K562 (cell line): ENCODE results near the gene VWA1. TPM values are rescaled to one million over a fixed set of nuclear protein-coding genes. Genes with fewer than 3 reads are reported as not detected.

Experiments
- ATAC-seq: fragments of 200-7000 bp; cut with Tn5 transposase; 3 replicates; pipeline ENCODE4 v1.9.1; 2020; ENCODE audit warnings: moderate library complexity
- BruUV-seq: library from RNA; stranded (reverse); fragments of 400-500 nt; replicated peaks from 2 replicates; lab custom pipeline; 2021; lab: Mats Ljungman, UMichigan
- CTCF ChIA-PET: fragments of 300-600 bp; formaldehyde crosslinking; extraction: SDS; loops from one replicate; lab custom pipeline; 2021; ENCODE audit warnings: low intra/inter-chr PET ratio; lab: Yijun Ruan, JAX
- POLR2A ChIA-PET: fragments of 300-600, 350-650 bp; sonication (Branson Sonifier 250); formaldehyde crosslinking; extraction: SDS; loops from one replicate; lab custom pipeline; 2021; ENCODE audit warnings: antibody characterized with exemption, inconsistent platforms; lab: Yijun Ruan, JAX
- DNase-seq, 4 experiments: peaks; one replicate each; pipeline versions ENCODE4 v3.0.0 to v3.0.0-alpha.2; 2011 to 2018; ENCODE audit warnings: low spot score in 3 of 4, mixed read lengths in 3 of 4; ENCODE audit errors: extremely low read depth in 1 of 4
- FAIRE-seq: peaks from 2 replicates; lab custom pipeline; 2011; peaks lifted over from hg19 to GRCh38; lab: Jason Lieb, UNC
- H2AFZ ChIP-seq: 2 replicates; pipeline ENCODE4 v1.6.0; 2011; ENCODE audit warnings: low read depth, low read length, control low read depth, inconsistent platforms
- H3K27ac ChIP-seq: fragments of 200-600 bp; 3 replicates; pipeline ENCODE4 v1.8.0; 2011; ENCODE audit warnings: low read depth, mild to moderate bottlenecking, control low read depth, inconsistent platforms, low read length, moderate library complexity, mixed read lengths; ENCODE audit errors: extremely low read depth
- H3K27me3 ChIP-seq, 2 experiments: fragments of 300-600 bp in 1 of 2; 2 replicates in 1 of 2; 3 replicates in 1 of 2; pipeline versions ENCODE4 v1.6.0 to v1.8.0; 2011; ENCODE audit warnings: inconsistent platforms in 2 of 2, low read length in 2 of 2, mild to moderate bottlenecking in 1 of 2, mixed read lengths in 1 of 2, moderate library complexity in 1 of 2; ENCODE audit not compliant: control insufficient read depth in 2 of 2, insufficient read depth in 2 of 2
- H3K36me3 ChIP-seq: fragments of 300-600 bp; 3 replicates; pipeline ENCODE4 v1.8.0; 2011; ENCODE audit warnings: mild to moderate bottlenecking, low read length, inconsistent platforms; ENCODE audit not compliant: control insufficient read depth, insufficient read depth
- H3K4me1 ChIP-seq, 2 experiments: fragments of 200-600 bp in 1 of 2; replicated peaks in 1 of 2; 2 replicates in 1 of 2; 3 replicates in 1 of 2; pipeline versions ENCODE4 v1.5.1 to v1.8.0; 2011; ENCODE audit warnings: inconsistent platforms in 2 of 2, low read length in 2 of 2, mild to moderate bottlenecking in 1 of 2, mixed read lengths in 1 of 2, moderate library complexity in 1 of 2; ENCODE audit not compliant: control insufficient read depth in 2 of 2, insufficient read depth in 2 of 2
- H3K4me2 ChIP-seq: 2 replicates; pipeline ENCODE4 v1.6.1; 2011; ENCODE audit warnings: low read length, control low read depth, inconsistent platforms, mixed read lengths; ENCODE audit not compliant: insufficient read depth
- H3K4me3 ChIP-seq: fragments of 200-600 bp; sonication (generic), shearing (Covaris generic); 2 replicates; pipeline ENCODE4 v1.5.1; 2016; ENCODE audit warnings: control low read depth, inconsistent platforms
- H3K79me2 ChIP-seq: fragments of 200-600 bp; 3 replicates; pipeline ENCODE4 v1.8.0; 2011; ENCODE audit warnings: low read length, inconsistent platforms; ENCODE audit not compliant: control insufficient read depth, insufficient read depth
- H3K9ac ChIP-seq, 2 experiments: 2 replicates each; pipeline versions ENCODE4 v1.6.0 to v1.6.1; 2011; ENCODE audit warnings: low read depth in 2 of 2, low read length in 2 of 2, control low read depth in 1 of 2, inconsistent platforms in 1 of 2, mild to moderate bottlenecking in 1 of 2, mixed read lengths in 1 of 2; ENCODE audit not compliant: insufficient read depth in 1 of 2
- H3K9me1 ChIP-seq: one replicate; pipeline ENCODE4 v1.6.0; 2011; ENCODE audit warnings: inconsistent platforms, mild to moderate bottlenecking, low read length, moderate library complexity; ENCODE audit not compliant: control insufficient read depth, insufficient read depth
- H3K9me3 ChIP-seq: replicated peaks from 2 replicates; pipeline ENCODE4 v1.5.1; 2011; ENCODE audit warnings: low read depth, low read length, inconsistent platforms; ENCODE audit not compliant: control insufficient read depth, insufficient read depth
- H4K20me1 ChIP-seq: replicated peaks from 2 replicates; pipeline ENCODE4 v1.6.1; 2011; ENCODE audit warnings: low read length, inconsistent platforms, mixed read lengths; ENCODE audit not compliant: control insufficient read depth, insufficient read depth
- ATF4 ChIP-seq: fragments of 450-650 bp; formaldehyde crosslinking; IDR thresholded peaks from 2 replicates; pipeline ENCODE4 v1.4.0; 2022; ENCODE audit warnings: mild to moderate bottlenecking, moderate library complexity
- CBX5 ChIP-seq: IDR thresholded peaks from 2 replicates; pipeline ENCODE4 v1.6.1; 2014; ENCODE audit warnings: low read depth, borderline replicate concordance
- CCAR2 ChIP-seq: fragments of 200-400 bp; formaldehyde crosslinking; IDR thresholded peaks from 2 replicates; pipeline ENCODE4 v1.6.1; 2017; ENCODE audit warnings: mild to moderate bottlenecking, low read depth, low read length
- NR3C1 ChIP-seq: sonication (generic); formaldehyde crosslinking; IDR thresholded peaks from 2 replicates; pipeline ENCODE4 v1.8.1; 2022; ENCODE audit warnings: missing genetic modification reagents
- PYGO2 ChIP-seq: fragments of 450-650 bp; IDR thresholded peaks from 2 replicates; pipeline ENCODE4 v1.6.1; 2016; ENCODE audit warnings: mild to moderate bottlenecking, missing genetic modification characterization, moderate library complexity, missing compliant biosample characterization
- RBM22 ChIP-seq: fragments of 200-400 bp; formaldehyde crosslinking; IDR thresholded peaks from 2 replicates; pipeline ENCODE4 v1.6.1; 2018; ENCODE audit warnings: low read length, low read depth; ENCODE audit not compliant: poor library complexity, severe bottlenecking
- TEAD4 ChIP-seq, 2 experiments: sonication (generic) in 1 of 2; formaldehyde crosslinking in 1 of 2; IDR thresholded peaks; 2 replicates each; pipeline versions ENCODE4 v1.6.1 to v1.8.0; 2012 to 2022; ENCODE audit warnings: borderline replicate concordance in 1 of 2, inconsistent platforms in 1 of 2, low read length in 1 of 2, mild to moderate bottlenecking in 1 of 2, missing genetic modification reagents in 1 of 2
- ZNF12 ChIP-seq: sonication (generic); formaldehyde crosslinking; IDR thresholded peaks from 2 replicates; pipeline ENCODE4 v1.4.0; 2020; ENCODE audit warnings: mild to moderate bottlenecking, missing genetic modification reagents
- ZNF778 ChIP-seq: fragments of 450-650 bp; formaldehyde crosslinking; IDR thresholded peaks from 2 replicates; pipeline ENCODE4 v1.4.0; 2020; ENCODE audit warnings: mild to moderate bottlenecking, moderate library complexity
- WGBS: fragments of 100-300 bp; shearing (Covaris generic); methylation state at CpG from one replicate; pipeline ENCODE4 v1.1.6; 2016; ENCODE audit warnings: low coverage, mixed read lengths; ENCODE audit not compliant: insufficient coverage; ENCODE audit errors: missing lambda C conversion rate; 5-methylcytosine and 5-hydroxymethylcytosine counted together
- in situ Hi-C: fragments of 300-500 bp; cut with MboI; formaldehyde crosslinking; loops from 4 replicates; pipeline ENCODE4 v1.15.0; 2018; ENCODE audit warnings: inconsistent platforms, mixed read lengths
- intact Hi-C: fragments of 100-400 bp; cut with micrococcal nuclease; formaldehyde crosslinking; loops from 2 replicates; pipeline ENCODE4 v1.14.2; 2022
- polyA plus RNA-seq, 8 experiments: library from polyadenylated mRNA; depleted of rRNA in 4 of 8; stranded (reverse) in 5 of 8; unstranded in 3 of 8; fragments of >200 nt; fragmentation: Nextera tagmentation in 2 of 8; fragmentation: Illumina TruSeq in 1 of 8; extraction: Ambion mirVana in 2 of 8; extraction: Trizol in 1 of 8; gene quantifications; 2 replicates each; pipeline versions ENCODE4 v1.2.1 to v1.2.3, GENCODE V29; 2011 to 2014; ENCODE audit warnings: inconsistent platforms in 1 of 8, missing spikeins in 1 of 8
- total RNA-seq, 7 experiments: library from RNA; depleted of rRNA in 6 of 7; stranded (reverse); fragments of >200 nt in 6 of 7; fragmentation: Illumina TruSeq in 2 of 7; extraction: Trizol in 2 of 7; gene quantifications; 2 replicates each; pipeline versions ENCODE4 v1.2.1 to v1.2.3, GENCODE V29; 2011 to 2021; ENCODE audit warnings: low replicate concordance in 1 of 7
- TF ChIP-seq, protein P1 (sequence below), 2 experiments: fragments of 450-650 bp; IDR thresholded peaks; 2 replicates each; pipeline ENCODE4 v1.6.1; 2016
- TF ChIP-seq, protein P2 (sequence below): fragments of 450-650 bp; IDR thresholded peaks from 2 replicates; pipeline ENCODE4 v1.6.1; 2016; ENCODE audit warnings: borderline replicate concordance

Gene VWA1
- total and polyA plus RNA-seq, 9 of the 15 experiments (the other 6 are each of a cell fraction or from before 2014, with no cell fraction given), result 0.01 to 6.4 (median 0.85) TPM

DNA sequence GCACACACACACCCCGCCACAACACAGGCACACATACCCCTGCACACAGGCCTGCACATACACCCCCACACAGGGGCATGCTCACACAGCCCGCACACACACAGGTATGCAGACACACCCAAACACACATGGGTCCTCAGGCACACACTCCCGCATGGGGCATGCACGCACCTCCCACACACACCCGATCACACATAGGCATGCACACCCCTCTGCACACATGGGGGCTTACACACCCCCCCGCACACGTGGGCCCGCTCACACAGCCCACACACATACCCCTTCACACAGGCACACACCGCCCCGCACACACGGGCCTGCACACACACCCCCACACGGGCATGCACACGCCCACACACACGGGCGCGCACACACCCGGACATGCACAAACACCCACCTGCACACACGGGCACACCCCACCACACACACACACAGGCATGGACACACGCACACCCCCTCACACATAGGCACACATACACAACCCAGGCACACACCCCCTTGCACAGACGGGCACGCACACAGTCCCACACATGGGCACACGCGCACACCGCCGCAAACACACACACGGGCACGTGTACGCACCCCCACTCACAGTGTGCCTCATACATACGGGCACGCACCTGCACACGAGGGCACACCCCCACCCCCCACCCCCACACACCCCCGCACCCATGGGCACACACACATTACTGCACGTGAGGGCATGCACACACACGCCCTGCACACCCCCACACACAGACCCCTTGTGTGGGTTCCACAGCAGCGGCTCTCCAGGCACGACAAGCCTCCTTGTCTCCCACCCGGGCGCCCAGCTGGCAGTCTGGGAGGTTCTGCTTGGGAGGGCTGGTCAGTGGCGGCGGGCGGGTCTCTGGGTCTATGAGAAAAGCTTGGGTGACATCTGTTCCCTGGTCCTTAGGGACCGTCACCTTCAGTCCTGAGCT is 44.3 kb downstream of the VWA1 start:
- no peak for ATAC-seq
- TF ChIP-seq ZNF778 (CRISPR knock-in tag), result no peak
- no peak for TF ChIP-seq ATF4 (CRISPR knock-in tag)
- no peak for TF ChIP-seq CBX5
- TF ChIP-seq, protein P1, sequence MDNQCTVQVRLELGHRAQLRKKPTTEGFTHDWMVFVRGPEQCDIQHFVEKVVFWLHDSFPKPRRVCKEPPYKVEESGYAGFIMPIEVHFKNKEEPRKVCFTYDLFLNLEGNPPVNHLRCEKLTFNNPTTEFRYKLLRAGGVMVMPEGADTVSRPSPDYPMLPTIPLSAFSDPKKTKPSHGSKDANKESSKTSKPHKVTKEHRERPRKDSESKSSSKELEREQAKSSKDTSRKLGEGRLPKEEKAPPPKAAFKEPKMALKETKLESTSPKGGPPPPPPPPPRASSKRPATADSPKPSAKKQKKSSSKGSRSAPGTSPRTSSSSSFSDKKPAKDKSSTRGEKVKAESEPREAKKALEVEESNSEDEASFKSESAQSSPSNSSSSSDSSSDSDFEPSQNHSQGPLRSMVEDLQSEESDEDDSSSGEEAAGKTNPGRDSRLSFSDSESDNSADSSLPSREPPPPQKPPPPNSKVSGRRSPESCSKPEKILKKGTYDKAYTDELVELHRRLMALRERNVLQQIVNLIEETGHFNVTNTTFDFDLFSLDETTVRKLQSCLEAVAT (IDR thresholded peaks at IDR 0.05), result no peak
- TF ChIP-seq, protein P2, sequence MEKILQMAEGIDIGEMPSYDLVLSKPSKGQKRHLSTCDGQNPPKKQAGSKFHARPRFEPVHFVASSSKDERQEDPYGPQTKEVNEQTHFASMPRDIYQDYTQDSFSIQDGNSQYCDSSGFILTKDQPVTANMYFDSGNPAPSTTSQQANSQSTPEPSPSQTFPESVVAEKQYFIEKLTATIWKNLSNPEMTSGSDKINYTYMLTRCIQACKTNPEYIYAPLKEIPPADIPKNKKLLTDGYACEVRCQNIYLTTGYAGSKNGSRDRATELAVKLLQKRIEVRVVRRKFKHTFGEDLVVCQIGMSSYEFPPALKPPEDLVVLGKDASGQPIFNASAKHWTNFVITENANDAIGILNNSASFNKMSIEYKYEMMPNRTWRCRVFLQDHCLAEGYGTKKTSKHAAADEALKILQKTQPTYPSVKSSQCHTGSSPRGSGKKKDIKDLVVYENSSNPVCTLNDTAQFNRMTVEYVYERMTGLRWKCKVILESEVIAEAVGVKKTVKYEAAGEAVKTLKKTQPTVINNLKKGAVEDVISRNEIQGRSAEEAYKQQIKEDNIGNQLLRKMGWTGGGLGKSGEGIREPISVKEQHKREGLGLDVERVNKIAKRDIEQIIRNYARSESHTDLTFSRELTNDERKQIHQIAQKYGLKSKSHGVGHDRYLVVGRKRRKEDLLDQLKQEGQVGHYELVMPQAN, result no peak
- TF ChIP-seq NR3C1 (CRISPR knock-in tag), result no peak
- no peak for TF ChIP-seq TEAD4 (IDR thresholded peaks at IDR 0.05; ENCODE audit: low read length)
- TF ChIP-seq TEAD4 (CRISPR knock-in tag; IDR thresholded peaks at IDR 0.05; ENCODE audit: borderline replicate concordance), result no peak
- no peak for TF ChIP-seq ZNF12 (CRISPR knock-in tag)
- TF ChIP-seq PYGO2 (tag), result no peak
- peak; percentile 90 for TF ChIP-seq CCAR2
- peak; percentile 61 for TF ChIP-seq RBM22

More for the DNA sequence above, 44.3 kb downstream of the VWA1 start:
- Histone ChIP-seq H3K4me3 (no peak overlapping the region), H3K4me1 (peaks cover 0 to 18% of the 10 kb centered on the region in 2 experiments; a peak in 1 of 5 replicates), H3K9ac (no peak overlapping the region; a peak in 1 of 4 replicates), H3K9me1 (no peaks in the 10 kb centered on the region), H4K20me1 (no peaks in the 10 kb centered on the region), H3K9me3 (no peaks in the 10 kb centered on the region), H3K79me2 (peaks cover 26% of the 10 kb centered on the region), H3K27me3 (no peaks in the 10 kb centered on the region; a peak in 2 of 5 replicates), H3K4me2 (no peak overlapping the region), H2AFZ (no peak overlapping the region), H3K36me3 (peaks cover 71% of the 10 kb centered on the region), H3K27ac (no peak overlapping the region)
- DNase-seq, result peak in 1 of 4 experiments; percentile 35
- ChIA-PET CTCF (no interaction called here), POLR2A (no interaction called here)
- FAIRE-seq, result no peak
- BruUV-seq, result no TSS peak
- 95% methylated on average over 37 of the region's 42 CpGs for WGBS
- intact Hi-C loops (no loop called here), in situ Hi-C loops (no loop called here)
